Stimulated activated naive B cell treated with anti-CD40 and anti-IgM and Interleukin-4, amounts not matched to agents 10 μg/mL and 1 μg/mL and 100 μg/mL, for 72 hours (primary cell): Measurements from ENCODE around the gene MRPL48.
A peak's percentile ranks its signal among the peaks of the same experiment; 100 is the strongest.
"Not testable (repeated sequence)": the region's sequence is repeated elsewhere in the genome, so short reads cannot be mapped to it uniquely, and the experiment has no call there.

Experiments
- ATAC-seq, 2 donors: fragments of 150-1000 bp; cut with Tn5 transposase; replicated peaks; 2 replicates each; pipeline ENCODE4 v1.10.0; 2021; ENCODE audit warnings: moderate library complexity in 1 of 2
- DNase-seq: peaks from one replicate; pipeline ENCODE4 v3.0.0; 2021
- H3K27ac Mint-ChIP-seq: one replicate; pipeline ENCODE4 v1.8.0; 2022; ENCODE audit warnings: mild to moderate bottlenecking, mixed read lengths
- H3K27me3 Mint-ChIP-seq, 2 donors: one replicate each; pipeline ENCODE4 v1.8.0; 2022; ENCODE audit warnings: mixed read lengths in 2 of 2
- H3K36me3 Mint-ChIP-seq, 2 donors: one replicate each; pipeline ENCODE4 v1.8.0; 2022; ENCODE audit warnings: mixed read lengths in 2 of 2, mild to moderate bottlenecking in 1 of 2
- H3K4me1 Mint-ChIP-seq, 2 donors: one replicate each; pipeline ENCODE4 v1.8.0; 2022; ENCODE audit warnings: mixed read lengths in 2 of 2, mild to moderate bottlenecking in 1 of 2
- H3K4me3 Mint-ChIP-seq, 2 donors: one replicate each; pipeline ENCODE4 v1.8.0; 2022; ENCODE audit warnings: mild to moderate bottlenecking in 2 of 2, mixed read lengths in 2 of 2, moderate library complexity in 1 of 2
- H3K9me3 Mint-ChIP-seq, 2 donors: one replicate each; pipeline ENCODE4 v1.8.0; 2022; ENCODE audit warnings: mixed read lengths in 2 of 2, mild to moderate bottlenecking in 1 of 2

Gene MRPL48

DNA sequence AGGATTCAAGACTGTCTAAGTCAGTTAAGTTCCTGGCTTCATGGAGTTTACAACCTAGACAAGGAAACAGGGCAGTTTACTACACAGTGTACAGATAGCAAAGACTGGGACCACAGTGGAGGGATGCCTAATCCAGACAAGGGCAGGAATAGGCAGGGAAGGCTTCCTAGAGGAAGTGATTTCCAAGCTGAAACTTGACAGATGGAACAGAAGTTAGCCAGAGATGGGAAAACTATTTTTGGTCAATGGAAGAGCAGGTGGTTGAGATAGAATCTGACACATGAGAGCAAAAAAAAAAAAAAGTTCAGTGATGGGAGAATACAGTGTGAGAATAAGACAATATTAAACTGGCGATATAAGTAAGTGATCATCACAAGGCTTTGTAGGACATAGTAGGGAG is 87.7 kb downstream of the MRPL48 start:
- Mint-ChIP-seq H3K4me1 (peaks cover 21 to 37% of the 10 kb centered on the region in 2 donors), H3K27me3 (no peaks in the 10 kb centered on the region), H3K9me3 (no peaks in the 10 kb centered on the region), H3K36me3 (peaks cover 32 to 33% of the 10 kb centered on the region in 2 donors), H3K4me3 (peak overlapping the region; percentile 96 to 97), H3K27ac (peak overlapping the region; percentile 98)
- DNase-seq (no peak), ATAC-seq (no peak)

DNA sequence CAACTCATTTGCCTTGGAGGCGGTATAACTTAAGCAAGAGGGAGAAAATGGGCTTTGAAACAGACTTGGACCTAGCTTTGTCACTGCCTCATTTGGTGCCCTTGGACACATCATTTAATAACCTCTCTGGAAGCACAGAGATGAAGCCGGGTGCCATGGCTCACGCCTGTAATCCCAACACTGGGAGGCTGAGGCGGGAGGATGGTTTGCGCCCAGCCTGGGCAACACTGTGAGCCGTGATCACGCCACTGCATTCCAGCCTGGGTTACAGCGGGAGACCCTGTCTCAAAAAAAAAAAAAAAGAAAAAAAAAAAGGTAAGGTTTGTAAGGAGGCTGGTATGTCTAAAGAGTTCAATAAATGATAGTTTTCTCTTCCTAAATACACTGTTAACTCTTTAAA is 88.2 kb downstream of the MRPL48 start:
- ATAC-seq (no peak), DNase-seq (no peak)
- peak overlapping the region; percentile 98 for H3K27ac Mint-ChIP-seq
- H3K27me3 Mint-ChIP-seq, result no peaks in the 10 kb centered on the region
- no peaks in the 10 kb centered on the region for H3K9me3 Mint-ChIP-seq
- H3K4me1 Mint-ChIP-seq, result peaks cover 21 to 37% of the 10 kb centered on the region in 2 donors
- peak overlapping the region; percentile 96 to 97 for H3K4me3 Mint-ChIP-seq
- peaks cover 31 to 32% of the 10 kb centered on the region in 2 donors for H3K36me3 Mint-ChIP-seq

DNA sequence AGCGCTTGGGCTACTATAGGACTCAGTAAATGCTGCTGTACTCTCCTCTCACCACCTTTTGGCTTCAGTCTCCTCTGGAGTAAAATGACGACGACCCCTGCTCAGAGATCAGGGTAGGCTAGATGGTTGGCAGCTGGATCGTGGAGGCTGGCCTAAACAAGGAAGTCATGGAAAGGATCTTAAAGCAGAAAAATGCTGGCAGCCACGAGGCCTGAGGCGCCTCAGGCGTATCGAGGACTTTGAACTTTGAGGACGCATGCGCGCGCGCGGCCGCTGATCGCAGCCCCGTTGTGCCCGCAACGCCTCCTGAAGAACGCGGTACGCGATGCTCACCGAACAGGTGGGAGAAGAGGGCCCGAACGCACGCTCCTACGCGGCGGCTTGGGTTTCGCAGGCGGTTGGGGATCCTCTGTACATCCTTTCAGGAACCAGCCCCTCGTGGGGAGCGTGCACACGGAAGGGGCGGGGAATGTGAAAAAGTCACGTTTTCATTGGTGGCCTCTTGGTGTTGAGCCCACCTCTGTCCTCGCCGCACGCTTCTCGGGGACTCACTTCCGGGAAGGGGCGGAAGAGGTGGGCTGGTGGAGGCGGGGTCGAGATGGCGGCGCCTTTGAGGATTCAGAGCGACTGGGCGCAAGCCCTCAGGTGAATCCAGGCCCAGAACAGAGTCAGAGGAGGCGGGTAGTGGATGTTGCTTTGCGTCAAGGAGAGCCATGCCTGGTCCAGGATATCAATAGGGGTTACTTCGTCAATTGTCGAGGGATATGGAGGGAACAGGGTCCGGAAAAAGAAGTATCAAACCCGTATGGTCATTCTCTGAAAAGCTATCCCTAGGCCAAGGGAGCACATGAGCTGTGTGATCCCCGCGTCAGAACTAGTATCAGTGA is 89.0 kb downstream of the MRPL48 start, which contains the start of the genes COA4 and PAAF1:
Gene COA4 (minus strand): TSS at position 423 of the 887 bp plus-strand sequence. CDS start 3,468 bp downstream, outside the sequence.
Gene PAAF1 (plus strand): TSS at position 576 of the 887 bp plus-strand sequence. CDS start 23 bp downstream, at position 599.
- H3K4me3 Mint-ChIP-seq, result peak within 1 kb of the TSS; percentile 96 to 97
- H3K4me1 Mint-ChIP-seq, result peaks cover 21 to 37% of the 10 kb centered on the region in 2 donors
- no peaks in the 10 kb centered on the region for H3K9me3 Mint-ChIP-seq
- peak within 1 kb of the TSS; percentile 98 for H3K27ac Mint-ChIP-seq
- peaks cover 27 to 29% of the 10 kb centered on the region in 2 donors for H3K36me3 Mint-ChIP-seq
- no peaks in the 10 kb centered on the region for H3K27me3 Mint-ChIP-seq
- peak; percentile 94 for DNase-seq
- ATAC-seq, result peak; percentile 97

DNA sequence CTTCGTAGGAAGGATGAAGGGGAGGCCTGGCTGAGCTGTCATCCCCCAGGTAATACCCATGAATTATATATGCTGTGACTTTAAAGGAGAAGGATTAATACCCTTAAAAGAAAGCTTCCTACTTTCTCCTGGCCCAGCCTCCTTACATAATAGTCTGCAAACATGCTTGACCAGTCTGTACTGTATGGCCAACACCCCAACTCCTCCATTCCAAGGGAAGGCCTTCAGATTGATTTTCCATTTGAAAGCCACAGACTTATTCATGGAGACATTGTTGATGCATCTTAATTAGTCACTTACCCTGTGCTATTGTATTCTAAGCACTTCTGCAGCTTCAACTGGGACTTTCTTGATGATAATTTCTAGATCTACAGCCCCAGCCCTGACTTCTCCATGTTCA is 91.1 kb downstream of the MRPL48 start:
- no peak overlapping the region for H3K4me3 Mint-ChIP-seq
- peaks cover 19 to 23% of the 10 kb centered on the region in 2 donors for H3K36me3 Mint-ChIP-seq
- no peak for ATAC-seq

DNA sequence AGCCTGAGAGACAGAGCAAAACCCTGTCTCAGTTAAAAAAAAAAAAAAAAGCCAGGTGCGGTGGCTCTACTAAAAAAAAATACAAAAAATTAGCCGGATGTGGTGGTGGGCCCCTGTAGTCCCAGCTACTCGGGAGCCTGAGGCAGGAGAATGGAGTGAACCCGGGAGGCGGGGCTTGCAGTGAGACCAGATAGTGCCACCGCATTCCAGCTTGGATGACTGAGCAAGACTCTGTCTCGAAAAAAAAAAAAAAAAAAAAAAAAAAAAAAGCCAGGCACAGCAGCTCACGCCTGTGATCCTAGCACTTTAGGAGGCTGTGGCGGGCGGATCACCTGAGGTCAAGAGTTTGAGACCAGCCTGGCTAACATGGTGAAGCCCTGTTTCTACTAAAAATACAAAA is 92.8 kb downstream of the MRPL48 start:
- not testable (repeated sequence) for DNase-seq, H3K4me3 Mint-ChIP-seq, H3K27ac Mint-ChIP-seq, H3K9me3 Mint-ChIP-seq, ATAC-seq, H3K27me3 Mint-ChIP-seq
- H3K36me3 Mint-ChIP-seq, result peaks cover 14% of the 10 kb centered on the region in 2 donors
- H3K4me1 Mint-ChIP-seq, result peaks cover 7 to 15% of the 10 kb centered on the region in 2 donors

More for the DNA sequence above, 91.1 kb downstream of the MRPL48 start:
- no peaks in the 10 kb centered on the region for H3K9me3 Mint-ChIP-seq
- no peak overlapping the region for H3K27ac Mint-ChIP-seq
- no peaks in the 10 kb centered on the region for H3K27me3 Mint-ChIP-seq
- peaks cover 16 to 29% of the 10 kb centered on the region in 2 donors for H3K4me1 Mint-ChIP-seq
- DNase-seq, result no peak

DNA sequence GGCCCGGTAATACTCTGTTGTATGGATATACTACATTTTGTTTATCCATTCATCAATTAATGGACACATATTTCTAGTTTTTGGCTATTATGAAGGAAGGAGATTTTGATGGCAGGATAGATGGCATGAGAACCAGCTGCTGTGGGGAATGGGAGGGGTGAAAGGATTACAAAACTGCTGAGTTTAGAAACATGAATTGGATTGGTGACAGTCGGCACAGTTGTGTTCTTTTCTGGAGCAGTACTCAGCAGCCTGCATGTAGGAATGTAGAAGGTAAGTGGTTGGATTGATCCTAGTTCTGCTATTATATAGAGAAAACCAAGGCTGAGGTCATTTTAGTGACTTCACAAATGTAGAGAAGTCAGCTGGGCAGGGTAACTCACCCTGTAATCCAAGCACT is 96.2 kb downstream of the MRPL48 start:
- ATAC-seq (no peak), DNase-seq (no peak)
- Mint-ChIP-seq H3K4me3 (no peak overlapping the region), H3K4me1 (peaks cover 0 to 3% of the 10 kb centered on the region in 2 donors), H3K36me3 (peaks cover 14 to 15% of the 10 kb centered on the region in 2 donors), H3K27me3 (no peaks in the 10 kb centered on the region), H3K9me3 (no peaks in the 10 kb centered on the region), H3K27ac (no peak overlapping the region)

DNA sequence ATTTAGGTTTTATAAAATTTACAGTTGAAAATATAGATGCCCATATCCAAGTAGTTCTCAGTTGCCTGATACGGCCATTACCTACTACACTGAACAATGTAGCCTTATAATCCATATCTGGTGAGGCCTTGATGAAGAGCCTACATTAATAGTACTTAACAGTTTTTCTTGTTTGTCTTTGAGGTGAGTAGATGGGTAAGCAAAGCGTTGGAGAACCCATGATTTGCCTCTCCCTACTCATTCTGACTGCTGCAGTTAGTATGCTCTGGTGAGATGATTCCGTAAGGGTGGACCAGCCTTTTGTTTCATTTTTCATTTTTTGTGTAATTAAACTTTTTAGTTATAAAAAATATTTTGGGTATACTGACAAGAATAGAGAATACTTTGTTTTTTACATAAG is 100.6 kb downstream of the MRPL48 start:
- no peaks in the 10 kb centered on the region for H3K27me3 Mint-ChIP-seq
- no peak overlapping the region for H3K27ac Mint-ChIP-seq
- H3K9me3 Mint-ChIP-seq, result no peaks in the 10 kb centered on the region
- peaks cover 0 to 3% of the 10 kb centered on the region in 2 donors for H3K4me1 Mint-ChIP-seq
- no peak overlapping the region for H3K4me3 Mint-ChIP-seq
- ATAC-seq, result no peak
- no peak for DNase-seq
- H3K36me3 Mint-ChIP-seq, result peaks cover 24 to 32% of the 10 kb centered on the region in 2 donors

DNA sequence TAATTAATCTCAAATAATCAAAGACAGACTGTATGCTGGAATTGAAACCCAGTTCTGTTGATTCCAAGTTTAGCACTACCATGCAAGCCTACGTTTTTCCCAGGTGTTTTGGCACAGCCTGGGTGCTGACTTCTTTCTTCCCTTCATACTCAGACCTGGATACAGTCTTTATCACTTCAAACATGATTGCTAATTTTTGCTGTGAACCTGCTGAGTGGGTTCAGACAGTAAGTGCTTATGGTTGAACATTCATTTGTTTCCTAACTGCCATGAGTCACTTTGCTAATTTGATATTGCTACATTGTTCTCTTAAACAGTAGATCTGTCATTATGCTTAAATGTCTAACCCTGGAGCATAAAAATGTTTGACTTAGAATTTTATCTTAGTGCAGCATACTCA is 101.3 kb downstream of the MRPL48 start:
- Mint-ChIP-seq H3K4me3 (no peak overlapping the region), H3K36me3 (peaks cover 16 to 24% of the 10 kb centered on the region in 2 donors), H3K27ac (no peak overlapping the region), H3K9me3 (no peaks in the 10 kb centered on the region), H3K27me3 (no peaks in the 10 kb centered on the region), H3K4me1 (peaks cover 0 to 3% of the 10 kb centered on the region in 2 donors)
- DNase-seq (no peak), ATAC-seq (no peak)

DNA sequence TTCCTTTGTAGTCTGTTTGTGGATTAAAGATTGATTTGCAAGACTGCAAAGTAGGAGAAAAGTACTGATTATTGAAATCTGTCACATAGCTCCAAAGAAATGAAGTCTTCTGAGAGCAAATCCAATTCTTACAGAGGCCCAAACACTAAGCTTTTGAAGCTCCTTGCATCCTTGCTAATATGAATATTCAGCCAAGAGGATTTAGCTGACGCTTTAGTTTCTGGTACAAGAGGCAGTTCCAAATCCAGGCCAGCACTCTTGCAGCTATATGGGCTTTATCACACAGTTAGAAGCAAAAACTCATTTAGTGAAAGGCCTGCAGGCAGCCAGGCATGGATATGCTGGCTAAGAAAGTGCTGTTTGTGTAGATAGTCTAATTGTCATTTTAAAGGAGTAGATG is 101.9 kb downstream of the MRPL48 start:
- Mint-ChIP-seq H3K27ac (no peak overlapping the region), H3K36me3 (peaks cover 16 to 24% of the 10 kb centered on the region in 2 donors), H3K4me3 (no peak overlapping the region), H3K9me3 (no peaks in the 10 kb centered on the region), H3K4me1 (peaks cover 0 to 3% of the 10 kb centered on the region in 2 donors), H3K27me3 (no peaks in the 10 kb centered on the region)
- no peak for DNase-seq
- ATAC-seq, result no peak

DNA sequence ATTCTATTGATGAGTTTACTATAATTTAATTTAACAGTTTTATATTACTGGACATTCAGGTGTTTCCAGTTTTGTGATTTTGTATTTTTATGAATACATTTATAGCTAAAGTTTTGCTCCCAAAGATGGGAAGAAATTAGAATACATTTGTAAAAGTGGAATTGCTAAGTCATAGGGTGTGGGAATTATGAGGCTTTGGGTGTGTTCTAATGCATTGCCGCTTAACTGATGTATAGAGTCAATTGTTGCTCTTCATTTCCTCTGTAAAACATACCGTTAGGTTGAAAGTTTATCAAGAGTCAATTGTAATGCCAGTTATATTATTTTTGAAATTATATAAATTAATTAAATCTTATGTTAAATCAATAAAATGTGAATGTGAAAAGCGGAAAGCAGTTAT is 105.4 kb downstream of the MRPL48 start:
- DNase-seq (no peak), ATAC-seq (no peak)
- Mint-ChIP-seq H3K27ac (no peak overlapping the region), H3K27me3 (no peaks in the 10 kb centered on the region), H3K9me3 (no peaks in the 10 kb centered on the region), H3K4me3 (no peak overlapping the region), H3K36me3 (peaks cover 16 to 25% of the 10 kb centered on the region in 2 donors), H3K4me1 (no peaks in the 10 kb centered on the region)

DNA sequence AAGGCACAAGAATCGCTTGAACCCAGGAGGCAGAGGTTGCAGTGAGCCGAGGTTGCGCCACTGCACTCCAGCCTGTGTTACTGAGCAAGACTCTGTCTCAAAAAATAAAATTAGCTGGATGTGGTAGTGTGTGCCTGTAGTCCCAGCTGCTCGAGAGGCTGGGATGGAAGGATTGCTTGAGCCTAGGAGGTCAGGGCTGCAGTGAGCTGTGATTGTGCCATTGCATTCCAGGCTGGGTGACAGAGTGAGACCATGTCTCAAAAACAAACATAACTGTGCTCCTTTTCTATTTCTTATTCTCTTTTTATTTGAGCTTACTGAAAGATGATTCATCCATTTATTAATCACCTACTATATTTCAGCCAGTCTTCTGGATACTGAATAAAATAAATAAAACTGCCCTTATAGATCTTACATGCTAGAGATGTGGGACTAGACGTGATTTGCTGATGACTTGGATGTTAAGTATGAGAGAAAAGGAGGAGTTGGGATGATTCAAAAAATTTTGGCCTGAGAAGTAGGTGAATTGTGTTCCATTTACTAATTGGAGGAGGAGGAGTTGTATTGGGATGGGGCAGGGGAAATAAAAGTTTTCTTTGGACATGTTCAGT is 107.2 kb downstream of the MRPL48 start:
- H3K27me3 Mint-ChIP-seq, result no peaks in the 10 kb centered on the region
- H3K4me3 Mint-ChIP-seq, result no peak overlapping the region
- H3K36me3 Mint-ChIP-seq, result peaks cover 16 to 22% of the 10 kb centered on the region in 2 donors
- no peak for ATAC-seq
- no peaks in the 10 kb centered on the region for H3K4me1 Mint-ChIP-seq
- no peaks in the 10 kb centered on the region for H3K9me3 Mint-ChIP-seq
- no peak for DNase-seq
- H3K27ac Mint-ChIP-seq, result no peak overlapping the region

DNA sequence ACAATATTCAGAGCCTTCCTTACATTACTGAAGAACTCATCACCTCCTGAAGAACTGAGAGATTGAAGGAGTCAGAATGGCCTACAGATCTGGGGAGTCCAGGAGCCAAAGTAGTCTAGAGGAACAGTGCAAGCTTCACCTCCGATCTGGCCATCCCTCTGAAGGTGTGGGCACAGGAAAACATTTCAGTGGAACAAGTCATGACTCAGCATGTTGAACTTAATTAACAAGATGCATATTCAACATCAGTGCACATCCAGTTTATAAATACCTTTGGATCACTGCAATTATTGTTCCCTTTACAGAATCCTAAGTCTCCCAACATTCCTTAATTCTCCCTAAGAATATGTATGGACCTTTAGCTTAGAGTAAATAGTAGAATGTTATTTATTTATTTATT is 114.6 kb downstream of the MRPL48 start:
- H3K36me3 Mint-ChIP-seq, result peaks cover 10 to 29% of the 10 kb centered on the region in 2 donors
- H3K4me1 Mint-ChIP-seq, result no peaks in the 10 kb centered on the region
- H3K27me3 Mint-ChIP-seq, result no peaks in the 10 kb centered on the region

DNA sequence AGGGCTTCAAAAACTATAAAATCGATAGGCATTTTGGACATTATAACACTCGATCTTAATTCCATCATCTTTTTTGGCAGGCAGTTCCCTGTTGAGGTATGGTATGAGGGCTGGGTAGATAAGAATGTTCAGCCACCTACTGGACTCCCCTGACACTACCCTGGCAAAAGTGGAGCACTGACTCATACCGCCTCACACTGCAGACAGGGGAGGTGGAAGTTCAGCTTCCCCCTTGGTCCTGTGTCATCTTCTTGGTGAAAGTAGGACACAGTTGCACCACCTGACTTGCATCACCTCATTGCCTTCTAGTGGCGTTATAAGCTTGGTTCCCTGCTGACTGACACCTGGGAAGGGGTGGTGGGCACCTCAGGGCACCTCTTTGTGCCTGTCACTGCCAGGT is 119.5 kb downstream of the MRPL48 start:
- Mint-ChIP-seq H3K27me3 (no peaks in the 10 kb centered on the region), H3K4me3 (no peak overlapping the region), H3K27ac (no peak overlapping the region), H3K4me1 (no peaks in the 10 kb centered on the region), H3K36me3 (peaks cover 14 to 30% of the 10 kb centered on the region in 2 donors), H3K9me3 (no peaks in the 10 kb centered on the region)
- ATAC-seq, result peak; percentile 55 to 57
- no peak for DNase-seq

More for the DNA sequence above, 114.6 kb downstream of the MRPL48 start:
- Mint-ChIP-seq H3K4me3 (no peak overlapping the region), H3K9me3 (no peaks in the 10 kb centered on the region), H3K27ac (no peak overlapping the region)
- ATAC-seq (no peak), DNase-seq (no peak)

DNA sequence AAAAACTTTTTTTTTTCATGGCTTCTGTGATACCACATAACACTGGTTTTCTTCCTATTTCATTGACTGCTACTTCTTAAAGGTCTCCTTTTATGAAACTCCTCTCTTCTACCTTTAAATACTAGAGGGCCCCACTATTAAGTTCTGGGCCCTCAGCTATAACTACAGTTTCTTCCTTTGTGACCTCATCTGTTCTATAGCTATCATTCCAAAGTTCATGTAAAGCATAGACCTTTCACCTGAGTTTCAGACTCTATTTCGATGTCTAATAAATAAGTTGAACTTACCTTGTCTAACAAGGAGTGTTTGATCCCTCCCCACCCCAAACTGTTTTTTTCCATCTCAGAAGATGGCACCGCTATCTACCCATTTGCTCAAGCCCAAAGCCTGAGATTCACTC is 124.4 kb downstream of the MRPL48 start:
- Mint-ChIP-seq H3K36me3 (peaks cover 26 to 41% of the 10 kb centered on the region in 2 donors), H3K9me3 (no peaks in the 10 kb centered on the region)
- no peak for ATAC-seq

More for the DNA sequence above, 124.4 kb downstream of the MRPL48 start:
- Mint-ChIP-seq H3K4me1 (no peaks in the 10 kb centered on the region), H3K27ac (no peak overlapping the region), H3K27me3 (no peaks in the 10 kb centered on the region), H3K4me3 (no peak overlapping the region)
- no peak for DNase-seq
